MCF 10A (cell line): ENCODE measurements around the gene MSI2. TPM values are rescaled to one million over a fixed set of nuclear protein-coding genes. Genes with fewer than 3 reads are reported as not detected.

Experiments
- BruUV-seq: library from RNA; stranded (reverse); fragments of 400-500 nt; replicated peaks from 2 replicates; lab custom pipeline; 2021; lab: Mats Ljungman, UMichigan
- CTCF ChIA-PET: fragments of 300-600 bp; sonication (Branson Sonifier 250); formaldehyde crosslinking; extraction: SDS; loops from one replicate; lab custom pipeline; 2021; ENCODE audit warnings: antibody characterized with exemption, inconsistent platforms; lab: Yijun Ruan, JAX
- POLR2A ChIA-PET: fragments of 300-600, 350-650 bp; sonication (Branson Sonifier 250); formaldehyde crosslinking; extraction: SDS; loops from one replicate; lab custom pipeline; 2020; ENCODE audit warnings: antibody characterized with exemption, inconsistent platforms; lab: Yijun Ruan, JAX
- DNase-seq: peaks from one replicate; pipeline ENCODE4 v3.0.0-alpha.2; 2018; ENCODE audit not compliant: unreplicated experiment
- H3K27ac Mint-ChIP-seq: one replicate; pipeline ENCODE4 v1.8.0; 2022; ENCODE audit warnings: mild to moderate bottlenecking, low read depth, mixed read lengths; ENCODE audit not compliant: unreplicated experiment
- H3K27me3 Mint-ChIP-seq: one replicate; pipeline ENCODE4 v1.8.0; 2022; ENCODE audit warnings: mixed read lengths; ENCODE audit not compliant: insufficient read depth, unreplicated experiment
- H3K36me3 Mint-ChIP-seq: one replicate; pipeline ENCODE4 v1.8.0; 2022; ENCODE audit warnings: mild to moderate bottlenecking, moderate library complexity, mixed read lengths; ENCODE audit not compliant: insufficient read depth, unreplicated experiment
- H3K4me1 Mint-ChIP-seq: one replicate; pipeline ENCODE4 v1.8.0; 2022; ENCODE audit warnings: mixed read lengths; ENCODE audit not compliant: insufficient read depth, unreplicated experiment
- H3K4me3 Mint-ChIP-seq: one replicate; pipeline ENCODE4 v1.8.0; 2022; ENCODE audit warnings: mild to moderate bottlenecking, moderate library complexity, mixed read lengths; ENCODE audit not compliant: unreplicated experiment
- H3K9me3 Mint-ChIP-seq: one replicate; pipeline ENCODE4 v1.8.0; 2022; ENCODE audit warnings: mixed read lengths; ENCODE audit not compliant: unreplicated experiment
- intact Hi-C: fragments of 100-400 bp; cut with micrococcal nuclease; formaldehyde crosslinking; loops from 2 replicates; pipeline ENCODE4 v1.14.1; 2022
- total RNA-seq: library from RNA; stranded (reverse); gene quantifications from 2 replicates; pipeline ENCODE4 v1.2.3, GENCODE V29; 2022
- TF ChIP-seq, protein P1 (sequence below): fragments of 200-600 bp; IDR thresholded peaks from one replicate; pipeline ENCODE4 v1.8.0; 2022; ENCODE audit warnings: antibody characterized with exemption, mild to moderate bottlenecking; ENCODE audit not compliant: unreplicated experiment

Gene MSI2
- total RNA-seq, 1 experiment from 2014 or later: 60.6 TPM

GRCh38 chr17:57665696-57666095 lies 409.4 kb downstream of the MSI2 start:
- POLR2A ChIA-PET: interaction anchor here (0.9 kb wide), 1 partner anchor 221 kb away, joined by 3 read pairs; no protein-coding TSS in a partner anchor
- H3K27ac Mint-ChIP-seq: no peak overlapping the region
- TF ChIP-seq, protein P1, sequence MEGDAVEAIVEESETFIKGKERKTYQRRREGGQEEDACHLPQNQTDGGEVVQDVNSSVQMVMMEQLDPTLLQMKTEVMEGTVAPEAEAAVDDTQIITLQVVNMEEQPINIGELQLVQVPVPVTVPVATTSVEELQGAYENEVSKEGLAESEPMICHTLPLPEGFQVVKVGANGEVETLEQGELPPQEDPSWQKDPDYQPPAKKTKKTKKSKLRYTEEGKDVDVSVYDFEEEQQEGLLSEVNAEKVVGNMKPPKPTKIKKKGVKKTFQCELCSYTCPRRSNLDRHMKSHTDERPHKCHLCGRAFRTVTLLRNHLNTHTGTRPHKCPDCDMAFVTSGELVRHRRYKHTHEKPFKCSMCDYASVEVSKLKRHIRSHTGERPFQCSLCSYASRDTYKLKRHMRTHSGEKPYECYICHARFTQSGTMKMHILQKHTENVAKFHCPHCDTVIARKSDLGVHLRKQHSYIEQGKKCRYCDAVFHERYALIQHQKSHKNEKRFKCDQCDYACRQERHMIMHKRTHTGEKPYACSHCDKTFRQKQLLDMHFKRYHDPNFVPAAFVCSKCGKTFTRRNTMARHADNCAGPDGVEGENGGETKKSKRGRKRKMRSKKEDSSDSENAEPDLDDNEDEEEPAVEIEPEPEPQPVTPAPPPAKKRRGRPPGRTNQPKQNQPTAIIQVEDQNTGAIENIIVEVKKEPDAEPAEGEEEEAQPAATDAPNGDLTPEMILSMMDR: no peak
- no peaks in the 10 kb centered on the region for H3K4me1 Mint-ChIP-seq
- CTCF ChIA-PET: interaction anchor here (0.7 to 1.8 kb wide), 2 partner anchors 68 to 423 kb away, joined by 3 to 5 read pairs; no protein-coding TSS in a partner anchor
- DNase-seq: no peak
- no peak overlapping the region for H3K4me3 Mint-ChIP-seq
- H3K9me3 Mint-ChIP-seq: no peaks in the 10 kb centered on the region
- peaks cover 19% of the 10 kb centered on the region for H3K36me3 Mint-ChIP-seq
- no peaks in the 10 kb centered on the region for H3K27me3 Mint-ChIP-seq
- no TSS peak for BruUV-seq
- intact Hi-C loops: no loop called here

DNA sequence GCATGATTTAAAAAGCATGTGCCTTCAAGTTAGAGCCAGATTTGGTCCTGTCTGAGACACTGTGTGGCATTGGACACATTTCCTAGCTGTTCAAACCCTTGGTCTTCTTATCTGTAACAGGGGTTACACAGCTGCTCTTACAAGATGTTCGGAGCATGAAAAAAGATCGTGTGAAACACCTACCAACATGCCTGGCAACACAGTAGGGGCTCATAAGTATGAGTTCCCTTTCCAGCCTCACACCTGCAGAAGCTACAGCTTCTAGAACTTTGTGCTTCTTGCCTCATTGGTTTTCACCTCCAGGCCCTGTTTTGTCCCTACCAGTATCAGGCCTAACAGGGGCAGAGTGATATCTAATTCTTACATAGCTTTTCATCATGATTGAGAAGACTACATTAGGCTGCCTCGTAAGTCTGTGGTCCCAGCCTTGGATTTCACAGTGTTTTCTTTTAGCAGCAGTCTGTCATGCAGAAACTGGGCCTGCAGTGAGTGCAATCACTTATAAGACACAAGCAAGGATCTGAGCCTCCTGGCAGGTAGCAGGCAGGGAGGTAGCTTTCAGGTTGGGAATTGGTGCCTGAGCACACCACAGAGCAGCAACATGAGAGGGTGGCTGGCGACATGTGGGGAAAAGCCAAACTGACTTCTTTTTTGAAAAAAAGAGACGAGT lies 410.0 kb downstream of the MSI2 start:
- TF ChIP-seq, protein P1: no peak
- no peak for DNase-seq
- ChIA-PET CTCF (interaction anchor here (0.7 to 1.8 kb wide), 2 partner anchors 68 to 423 kb away, joined by 3 to 5 read pairs; no protein-coding TSS in a partner anchor), POLR2A (interaction anchor here (0.9 kb wide), 1 partner anchor 221 kb away, joined by 3 read pairs; no protein-coding TSS in a partner anchor)
- BruUV-seq: no TSS peak
- H3K27me3 Mint-ChIP-seq: no peaks in the 10 kb centered on the region
- H3K36me3 Mint-ChIP-seq: peaks cover 19% of the 10 kb centered on the region
- H3K4me1 Mint-ChIP-seq: peaks cover 6% of the 10 kb centered on the region
- no peaks in the 10 kb centered on the region for H3K9me3 Mint-ChIP-seq
- no peak overlapping the region for H3K27ac Mint-ChIP-seq
- no peak overlapping the region for H3K4me3 Mint-ChIP-seq
- intact Hi-C loops: no loop called here

DNA sequence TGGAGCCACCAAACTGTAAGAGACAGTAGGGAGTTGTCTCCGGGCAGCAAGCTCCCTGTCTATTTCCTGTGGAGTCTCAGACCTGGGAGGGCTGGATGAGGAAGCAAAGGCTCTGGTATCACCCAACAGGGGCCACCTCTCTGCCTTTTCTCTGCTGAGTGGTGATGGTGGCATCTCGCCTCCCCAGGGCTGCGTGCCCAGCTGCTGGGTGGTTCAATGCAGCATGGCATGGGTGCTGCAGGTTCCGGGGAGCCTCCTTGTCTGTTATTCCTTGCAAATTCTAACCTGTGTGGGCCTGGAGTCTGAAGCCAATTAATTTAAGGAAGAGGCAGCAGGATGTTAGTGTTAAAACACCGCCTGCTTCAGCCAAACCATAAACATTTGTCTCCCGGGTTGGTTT lies 410.6 kb downstream of the MSI2 start:
- CTCF ChIA-PET: interaction anchor here (1.8 kb wide), 1 partner anchor 424 kb away, joined by 5 read pairs; no protein-coding TSS in a partner anchor

GRCh38 chr17:57667461-57667923 lies 411.2 kb downstream of the MSI2 start:
- DNase-seq: no peak
- H3K4me3 Mint-ChIP-seq: no peak overlapping the region
- intact Hi-C loops: no loop called here
- BruUV-seq: no TSS peak
- ChIA-PET POLR2A (no interaction called here), CTCF (interaction anchor here (1.8 kb wide), 1 partner anchor 424 kb away, joined by 5 read pairs; no protein-coding TSS in a partner anchor)
- no peaks in the 10 kb centered on the region for H3K9me3 Mint-ChIP-seq
- H3K4me1 Mint-ChIP-seq: peaks cover 17% of the 10 kb centered on the region
- no peaks in the 10 kb centered on the region for H3K27me3 Mint-ChIP-seq
- H3K27ac Mint-ChIP-seq: no peak overlapping the region
- H3K36me3 Mint-ChIP-seq: peaks cover 20% of the 10 kb centered on the region
- TF ChIP-seq, protein P1: no peak

More for the DNA sequence above, 410.6 kb downstream of the MSI2 start:
- no peak for DNase-seq
- Mint-ChIP-seq H3K4me1 (peaks cover 12% of the 10 kb centered on the region), H3K9me3 (no peaks in the 10 kb centered on the region), H3K4me3 (no peak overlapping the region), H3K36me3 (peaks cover 24% of the 10 kb centered on the region), H3K27ac (no peak overlapping the region), H3K27me3 (no peaks in the 10 kb centered on the region)
- intact Hi-C loops: no loop called here
- POLR2A ChIA-PET: no interaction called here
- TF ChIP-seq, protein P1: no peak
- BruUV-seq: no TSS peak
